ENCODE data around the gene DOCK4. TPM values are rescaled to one million over a fixed set of nuclear protein-coding genes. Genes with fewer than 3 reads are reported as not detected.

DOCK4 gene
- total and polyA plus RNA-seq, 10 of the 15 experiments (the other 5 are each of a cell fraction or from before 2014, with no cell fraction given) = 0.03 to 0.73 (median 0.38) TPM

GRCh38 chr7:112143582-112143981 lies 62.6 kb downstream of the DOCK4 start:
- TF ChIP-seq PKNOX1 (IDR thresholded peaks at IDR 0.05) = no peak
- TF ChIP-seq MTA2 (IDR thresholded peaks at IDR 0.05; ENCODE audit: low read depth) = no peak
- TF ChIP-seq TCF12 (IDR thresholded peaks at IDR 0.05; ENCODE audit: low read depth, low read length) = no peak
- TF ChIP-seq ZNF207 (IDR thresholded peaks at IDR 0.05; ENCODE audit: borderline replicate concordance) = no peak
- TF ChIP-seq KLF5 (IDR thresholded peaks at IDR 0.05; ENCODE audit: partially characterized antibody) = no peak
- TF ChIP-seq E2F4 (IDR thresholded peaks at IDR 0.05; ENCODE audit: low read depth, low read length) = no peak
- no peak for TF ChIP-seq STAT3 (IDR thresholded peaks at IDR 0.05; ENCODE audit: low read depth, low read length)
- no peak for TF ChIP-seq ZBTB11 (CRISPR knock-in tag; IDR thresholded peaks at IDR 0.05)
- TF ChIP-seq LARP7 (IDR thresholded peaks at IDR 0.05) = no peak
- no peak for TF ChIP-seq NR2C2 (IDR thresholded peaks at IDR 0.05; ENCODE audit: borderline replicate concordance, control insufficient read depth, insufficient read length, low read depth)
- no peak for TF ChIP-seq SUPT20H (IDR thresholded peaks at IDR 0.05; ENCODE audit: borderline replicate concordance, control insufficient read depth, low read depth, low read length)
- TF ChIP-seq BMI1 (IDR thresholded peaks at IDR 0.05; ENCODE audit: borderline replicate concordance) = no peak
- no peak for TF ChIP-seq KDM1A (IDR thresholded peaks at IDR 0.05; ENCODE audit: borderline replicate concordance)
- no peak for TF ChIP-seq CTCF (IDR thresholded peaks at IDR 0.05 in 2 of 3, conservative IDR thresholded peaks at IDR 0.05 in 1 of 3; ENCODE audit: control insufficient read depth in 2 of 3, extremely low read depth in 1 of 3, insufficient read depth in 1 of 3, low read depth in 3 of 3, low read length in 3 of 3)
- no peak for TF ChIP-seq SMAD1 (IDR thresholded peaks at IDR 0.05; ENCODE audit: low read depth, partially characterized antibody)
- no peak for TF ChIP-seq ZZZ3 (IDR thresholded peaks at IDR 0.05; ENCODE audit: control insufficient read depth, insufficient read length, low read depth)
- TF ChIP-seq ETV6 (conservative IDR thresholded peaks at IDR 0.05 in 1 of 2, IDR thresholded peaks at IDR 0.05 in 1 of 2; ENCODE audit: borderline replicate concordance in 1 of 2, low read depth in 1 of 2) = no peak
- POLR2A ChIA-PET = no interaction called here
- Histone ChIP-seq H4K20me1 (ENCODE audit: control insufficient read depth, insufficient read depth) (no peaks in the 10 kb centered on the region), H3K79me2 (ENCODE audit: control insufficient read depth, insufficient read depth, low read length) (no peaks in the 10 kb centered on the region), H3K9ac (ENCODE audit: control insufficient read depth, insufficient read depth, low read length) (no peak overlapping the region), H3K9me3 (replicated peaks; ENCODE audit: control insufficient read depth, insufficient read depth, low read length) (no peaks in the 10 kb centered on the region), H3K36me3 (ENCODE audit: control insufficient read depth in 2 of 2, insufficient read depth in 2 of 2, low read length in 1 of 2) (no peaks in the 10 kb centered on the region), H3K4me1 (ENCODE audit: control insufficient read depth, insufficient read depth, low read length) (no peaks in the 10 kb centered on the region), H2AFZ (ENCODE audit: control insufficient read depth, low read depth, low read length) (no peak overlapping the region), H3K27ac (ENCODE audit: control insufficient read depth, insufficient read depth) (no peak overlapping the region), H3K4me2 (ENCODE audit: control insufficient read depth, insufficient read depth) (no peak overlapping the region), H3K27me3 (replicated peaks in 1 of 2; ENCODE audit: control insufficient read depth in 2 of 2, insufficient read depth in 2 of 2, low read length in 1 of 2) (no peaks in the 10 kb centered on the region; a peak in 1 of 4 replicates), H3K4me3 (no peak overlapping the region)
- DNase-seq (ENCODE audit: low read depth, low spot score) (no peak), FAIRE-seq (no peak), ATAC-seq (no peak)
- CTCF ChIA-PET = no interaction called here
- SMC1A ChIA-PET (ENCODE audit: uncharacterized antibody, unreplicated experiment) = interaction anchor here (1.1 to 1.4 kb wide), 2 partner anchors 8 to 10 kb away, joined by 3 read pairs; no protein-coding TSS in a partner anchor
- intact Hi-C loops (cut with micrococcal nuclease; ENCODE audit: unreplicated experiment) (no loop called here), in situ Hi-C loops (cut with MboI) (no loop called here)
- 57% methylated on average over 4 of the region's 4 CpGs for WGBS (ENCODE audit: insufficient coverage, insufficient replicate concordance, low lambda C conversion rate, missing lambda C conversion rate)
- no TSS peak for BruUV-seq (replicated peaks)
- RAD21 ChIA-PET (ENCODE audit: unreplicated experiment) = no interaction called here
